GM12891 (cell line): Measurements from ENCODE around the gene FRMD5.

ENCODE experiments used
- POLR2A ChIP-seq: IDR thresholded peaks from 2 replicates; pipeline ENCODE4 v1.6.1; 2011; ENCODE audit warnings: low read depth, low read length, control low read depth
- POLR2AphosphoS5 ChIP-seq: IDR thresholded peaks from 2 replicates; pipeline ENCODE4 v1.6.1; 2011; ENCODE audit warnings: low read depth, low read length, control low read depth
- SPI1 ChIP-seq: IDR thresholded peaks from 2 replicates; pipeline ENCODE4 v1.6.1; 2011; ENCODE audit warnings: low read depth, low read length, control low read depth
- TAF1 ChIP-seq: IDR thresholded peaks from 2 replicates; pipeline ENCODE4 v1.6.1; 2011; ENCODE audit warnings: low read depth, low read length, control low read depth

- no peak for TF ChIP-seq TAF1
- TF ChIP-seq POLR2AphosphoS5 = no peak
- TF ChIP-seq POLR2A = no peak
- TF ChIP-seq SPI1 = no peak
These were observed 343.8 kb downstream of the FRMD5 start for GRCh38 chr15:43851251-43851650.
